Esophagus squamous epithelium (tissue), 5 donors: ENCODE results near the gene TRPV3. TPM values are rescaled to one million over a fixed set of nuclear protein-coding genes. Genes with fewer than 3 reads are reported as not detected.

Experiments
- DNase-seq: peaks from one replicate; lab custom pipeline; 2025; lab: John Stamatoyannopoulos, UW
- H3K27ac ChIP-seq, 4 donors: fragments of 200-600 bp; sonication (generic); one replicate each; pipeline ENCODE4 v1.5.1; 2016 to 2019; ENCODE audit warnings: mild to moderate bottlenecking in 1 of 4
- H3K27me3 ChIP-seq, 4 donors: fragments of 200-600 bp; sonication (generic); 1 replicate in 3 of 4; 2 replicates in 1 of 4; pipeline versions ENCODE4 v1.5.1 to v1.6.0; 2017 to 2021; ENCODE audit warnings: antibody characterized with exemption in 1 of 4
- H3K36me3 ChIP-seq, 3 donors: fragments of 200-600 bp; sonication (generic); one replicate each; pipeline ENCODE4 v1.5.1; 2016 to 2019
- H3K4me1 ChIP-seq, 3 donors: fragments of 200-600 bp; sonication (generic); one replicate each; pipeline ENCODE4 v1.5.1; 2017 to 2019
- H3K4me3 ChIP-seq, 4 donors: fragments of 200-600 bp; sonication (generic); 1 replicate in 3 of 4; 2 replicates in 1 of 4; pipeline ENCODE4 v1.5.1; 2016 to 2019; ENCODE audit warnings: mild to moderate bottlenecking in 2 of 4, moderate library complexity in 1 of 4
- H3K9me3 ChIP-seq, 3 donors: fragments of 200-600 bp; sonication (generic); one replicate each; pipeline ENCODE4 v1.5.1; 2016 to 2019
- CTCF ChIP-seq, 6 experiments: fragments of 450-650 bp in 4 of 6; fragments of 200-600 bp in 2 of 6; sonication (generic) in 2 of 6; IDR thresholded peaks; one replicate each; pipeline ENCODE4 v1.5.1; 2016 to 2019; ENCODE audit warnings: antibody characterized with exemption in 6 of 6, mild to moderate bottlenecking in 4 of 6, moderate library complexity in 4 of 6
- POLR2A ChIP-seq, 4 donors: fragments of 450-650 bp; IDR thresholded peaks; one replicate each; pipeline ENCODE4 v1.6.1; 2017; ENCODE audit warnings: antibody characterized with exemption in 4 of 4, mild to moderate bottlenecking in 4 of 4, moderate library complexity in 3 of 4
- WGBS, 2 donors: methylation state at CpG; one replicate each; pipeline ENCODE4 v1.1.5; 2018; 5-methylcytosine and 5-hydroxymethylcytosine counted together
- intact Hi-C: fragments of 100-400 bp; cut with DNase I; formaldehyde crosslinking; loops from one replicate; pipeline ENCODE4 v1.15.0; 2022
- total RNA-seq, 4 donors: library from RNA; depleted of rRNA; stranded (reverse); fragments of >200 nt; gene quantifications; one replicate each; pipeline ENCODE4 v1.1.0, GENCODE V29; 2016
- donor health status: DM: yes; HTN: yes; CAD: no.

TRPV3 gene
- total RNA-seq, 4 donors from 2014 or later: 0.76 to 1.8 (median 0.99) TPM; not detected in 1

GRCh38 chr17:3600529-3601205, 43.1 kb upstream of the TRPV3 start:
- H3K4me3 ChIP-seq: no peak overlapping the region
- H3K27ac ChIP-seq: no peak overlapping the region
- peaks cover 0 to 12% (median 4%) of the 10 kb centered on the region in 3 donors for H3K4me1 ChIP-seq
- 90 to 93% methylated on average over 13 to 14 of the region's 15 CpGs for WGBS, 2 donors
- intact Hi-C loops: no loop called here
- H3K9me3 ChIP-seq: no peaks in the 10 kb centered on the region
- H3K36me3 ChIP-seq: peaks cover 0 to 16% (median 0%) of the 10 kb centered on the region in 3 donors
- no peak for TF ChIP-seq POLR2A (IDR thresholded peaks at IDR 0.05)
- no peak for TF ChIP-seq CTCF (IDR thresholded peaks at IDR 0.05)
- no peak for DNase-seq
- H3K27me3 ChIP-seq: peaks cover 0 to 57% (median 0%) of the 10 kb centered on the region in 4 donors

- WGBS, 2 donors: 77 to 90% methylated on average over 6 to 10 of the region's 13 CpGs
- H3K27me3 ChIP-seq: peaks cover 0 to 55% (median 0%) of the 10 kb centered on the region in 4 donors
- TF ChIP-seq CTCF (IDR thresholded peaks at IDR 0.05) (no peak), POLR2A (IDR thresholded peaks at IDR 0.05) (no peak)
- no peak overlapping the region for H3K4me3 ChIP-seq
- H3K36me3 ChIP-seq: peaks cover 0 to 4% (median 0%) of the 10 kb centered on the region in 3 donors
- no peaks in the 10 kb centered on the region for H3K9me3 ChIP-seq
- H3K4me1 ChIP-seq: peaks cover 0 to 1% (median under 1%) of the 10 kb centered on the region in 3 donors
- H3K27ac ChIP-seq: no peak overlapping the region
- intact Hi-C loops: no loop called here
- no peak for DNase-seq
Observed at GRCh38 chr17:3598078-3598477, 40.5 kb upstream of the TRPV3 start.

GRCh38 chr17:3596804-3597464, 39.3 kb upstream of the TRPV3 start:
- 90 to 95% methylated on average over 16 of the region's 27 CpGs for WGBS, 2 donors
- intact Hi-C loops: no loop called here

GRCh38 chr17:3594976-3595375, 37.4 kb upstream of the TRPV3 start:
- H3K9me3 ChIP-seq: no peaks in the 10 kb centered on the region
- H3K4me1 ChIP-seq: no peaks in the 10 kb centered on the region
- peaks cover 0 to 28% (median 1%) of the 10 kb centered on the region in 3 donors for H3K36me3 ChIP-seq
- 87 to 95% methylated on average over 9 to 15 of the region's 15 CpGs for WGBS, 2 donors
- no peak overlapping the region for H3K4me3 ChIP-seq
- intact Hi-C loops: no loop called here
- no peak for DNase-seq
- H3K27me3 ChIP-seq: peaks cover 0 to 31% (median 0%) of the 10 kb centered on the region in 4 donors
- no peak for TF ChIP-seq CTCF (IDR thresholded peaks at IDR 0.05)
- TF ChIP-seq POLR2A (IDR thresholded peaks at IDR 0.05): no peak
- H3K27ac ChIP-seq: no peak overlapping the region

More at GRCh38 chr17:3596804-3597464, 39.3 kb upstream of the TRPV3 start:
- Histone ChIP-seq H3K36me3 (peaks cover 0 to 9% (median 0%) of the 10 kb centered on the region in 3 donors), H3K9me3 (no peaks in the 10 kb centered on the region), H3K4me1 (no peaks in the 10 kb centered on the region), H3K27ac (no peak overlapping the region), H3K4me3 (no peak overlapping the region), H3K27me3 (peaks cover 0 to 47% (median 0%) of the 10 kb centered on the region in 4 donors)
- no peak for DNase-seq
- TF ChIP-seq CTCF (IDR thresholded peaks at IDR 0.05): no peak
- TF ChIP-seq POLR2A (IDR thresholded peaks at IDR 0.05): no peak
